ENCODE results near the gene STMP1.

- TF ChIP-seq MXI1 (IDR thresholded peaks at IDR 0.05; ENCODE audit: low read depth, low read length) (no peak), YY1 (IDR thresholded peaks at IDR 0.05; ENCODE audit: low read depth) (no peak), CTCF (IDR thresholded peaks at IDR 0.05) (no peak), SMC3 (IDR thresholded peaks at IDR 0.05; ENCODE audit: low read depth, low read length) (no peak), MEF2A (IDR thresholded peaks at IDR 0.05; ENCODE audit: borderline replicate concordance, low read depth) (no peak), PBX3 (IDR thresholded peaks at IDR 0.05) (no peak), GABPA (IDR thresholded peaks at IDR 0.05; ENCODE audit: low read depth) (no peak), USF1 (IDR thresholded peaks at IDR 0.05; ENCODE audit: borderline replicate concordance, low read depth) (no peak)
- TF ChIP-seq, protein P1, sequence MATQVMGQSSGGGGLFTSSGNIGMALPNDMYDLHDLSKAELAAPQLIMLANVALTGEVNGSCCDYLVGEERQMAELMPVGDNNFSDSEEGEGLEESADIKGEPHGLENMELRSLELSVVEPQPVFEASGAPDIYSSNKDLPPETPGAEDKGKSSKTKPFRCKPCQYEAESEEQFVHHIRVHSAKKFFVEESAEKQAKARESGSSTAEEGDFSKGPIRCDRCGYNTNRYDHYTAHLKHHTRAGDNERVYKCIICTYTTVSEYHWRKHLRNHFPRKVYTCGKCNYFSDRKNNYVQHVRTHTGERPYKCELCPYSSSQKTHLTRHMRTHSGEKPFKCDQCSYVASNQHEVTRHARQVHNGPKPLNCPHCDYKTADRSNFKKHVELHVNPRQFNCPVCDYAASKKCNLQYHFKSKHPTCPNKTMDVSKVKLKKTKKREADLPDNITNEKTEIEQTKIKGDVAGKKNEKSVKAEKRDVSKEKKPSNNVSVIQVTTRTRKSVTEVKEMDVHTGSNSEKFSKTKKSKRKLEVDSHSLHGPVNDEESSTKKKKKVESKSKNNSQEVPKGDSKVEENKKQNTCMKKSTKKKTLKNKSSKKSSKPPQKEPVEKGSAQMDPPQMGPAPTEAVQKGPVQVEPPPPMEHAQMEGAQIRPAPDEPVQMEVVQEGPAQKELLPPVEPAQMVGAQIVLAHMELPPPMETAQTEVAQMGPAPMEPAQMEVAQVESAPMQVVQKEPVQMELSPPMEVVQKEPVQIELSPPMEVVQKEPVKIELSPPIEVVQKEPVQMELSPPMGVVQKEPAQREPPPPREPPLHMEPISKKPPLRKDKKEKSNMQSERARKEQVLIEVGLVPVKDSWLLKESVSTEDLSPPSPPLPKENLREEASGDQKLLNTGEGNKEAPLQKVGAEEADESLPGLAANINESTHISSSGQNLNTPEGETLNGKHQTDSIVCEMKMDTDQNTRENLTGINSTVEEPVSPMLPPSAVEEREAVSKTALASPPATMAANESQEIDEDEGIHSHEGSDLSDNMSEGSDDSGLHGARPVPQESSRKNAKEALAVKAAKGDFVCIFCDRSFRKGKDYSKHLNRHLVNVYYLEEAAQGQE (IDR thresholded peaks at IDR 0.05; ENCODE audit: low read depth, low read length) = no peak
Measured at GRCh38 chr7:135617781-135618180, 44.5 kb upstream of the STMP1 start.
